Stimulated activated CD8-positive, alpha-beta memory T cell treated with anti-CD3 and anti-CD28 coated beads, Interleukin-4, amount 100 ng/mL, for 48 hours (primary cell): ENCODE measurements around the gene AQP2.
"Not testable (repeated sequence)": the region's sequence is repeated elsewhere in the genome, so short reads cannot be mapped to it uniquely, and the experiment has no call there.

Experiments used
- DNase-seq: peaks from one replicate; pipeline ENCODE4 v3.0.0-alpha.2; 2020

AQP2 gene

GRCh38 chr12:49972641-49973360 is 22.3 kb downstream of the AQP2 start, which contains the start of gene AQP6:
AQP6 (plus strand) TSS chr12:49972947; CDS start chr12:49973174, 227 bp downstream.
- DNase-seq, result no peak

- DNase-seq, result no peak
These were observed 22.9 kb downstream of the AQP2 start for GRCh38 chr12:49973361-49973830.

GRCh38 chr12:49974231-49974675 is 23.7 kb downstream of the AQP2 start:
- no peak for DNase-seq

- DNase-seq, result no peak
These were observed 24.3 kb downstream of the AQP2 start for GRCh38 chr12:49974677-49975317.

GRCh38 chr12:49975318-49975761 is 24.8 kb downstream of the AQP2 start:
- no peak for DNase-seq

GRCh38 chr12:49976557-49976956 is 26.0 kb downstream of the AQP2 start:
- DNase-seq, result no peak

GRCh38 chr12:49978125-49978524 is 27.6 kb downstream of the AQP2 start:
- no peak for DNase-seq

GRCh38 chr12:49979016-49979586 is 28.6 kb downstream of the AQP2 start:
- DNase-seq, result no peak

GRCh38 chr12:49979791-49980190 is 29.3 kb downstream of the AQP2 start:
- DNase-seq, result no peak

- no peak for DNase-seq
These were observed 30.2 kb downstream of the AQP2 start for GRCh38 chr12:49980501-49981349.

- no peak for DNase-seq
These were observed 31.9 kb downstream of the AQP2 start for GRCh38 chr12:49982246-49983087.

- DNase-seq, result no peak
These were observed 33.4 kb downstream of the AQP2 start for GRCh38 chr12:49983892-49984291.

GRCh38 chr12:49984476-49985359 is 34.2 kb downstream of the AQP2 start:
- DNase-seq, result no peak

GRCh38 chr12:49985981-49986380 is 35.4 kb downstream of the AQP2 start:
- DNase-seq, result no peak

GRCh38 chr12:49986476-49986875 is 35.9 kb downstream of the AQP2 start:
- not testable (repeated sequence) for DNase-seq

- DNase-seq, result no peak
These were observed 37.2 kb downstream of the AQP2 start for GRCh38 chr12:49987625-49988303.

- DNase-seq, result not testable (repeated sequence)
These were observed 38.9 kb downstream of the AQP2 start for GRCh38 chr12:49989400-49989799.

- no peak for DNase-seq
These were observed 39.7 kb downstream of the AQP2 start for GRCh38 chr12:49990273-49990672.

GRCh38 chr12:49998453-49998852 is 47.9 kb downstream of the AQP2 start:
- DNase-seq, result no peak

GRCh38 chr12:50003595-50003994 is 53.1 kb downstream of the AQP2 start:
- DNase-seq, result no peak
